HEK293 (cell line): ENCODE measurements around the gene EXOC3L2.

Experiments used
- CTCF ChIA-PET: fragments of 350-600 bp; formaldehyde crosslinking; extraction: SDS; loops from one replicate; lab custom pipeline; 2021; ENCODE audit warnings: antibody characterized with exemption; lab: Yijun Ruan, JAX
- POLR2A ChIA-PET: fragments of 300-600 bp; formaldehyde crosslinking; extraction: SDS; loops from one replicate; lab custom pipeline; 2020; ENCODE audit warnings: antibody characterized with exemption, inconsistent platforms; lab: Yijun Ruan, JAX
- H3K27ac ChIP-seq: fragments of 200-500 bp; sonication (Bioruptor generic); 2 replicates; pipeline ENCODE4 v1.5.1; 2014; ENCODE audit warnings: low read depth, low read length, control low read depth, inconsistent platforms; ENCODE audit errors: extremely low read depth
- H3K36me3 ChIP-seq, 2 experiments: fragments of 200-500 bp in 1 of 2; sonication (Bioruptor generic) in 1 of 2; 1 replicate in 1 of 2; 2 replicates in 1 of 2; pipeline ENCODE4 v1.5.1; 2014 to 2017; ENCODE audit warnings: inconsistent platforms in 2 of 2, low read length in 2 of 2; ENCODE audit not compliant: control insufficient read depth in 2 of 2, insufficient read depth in 1 of 2
- H3K4me1 ChIP-seq: fragments of 200-500 bp; sonication (Bioruptor generic); 2 replicates; pipeline ENCODE4 v1.5.1; 2014; ENCODE audit warnings: mild to moderate bottlenecking, low read length, inconsistent platforms; ENCODE audit not compliant: control insufficient read depth, insufficient read depth
- H3K4me3 ChIP-seq: 2 replicates; pipeline ENCODE4 v1.5.1; 2011; ENCODE audit warnings: low read depth, mild to moderate bottlenecking, control low read depth, low read length, moderate library complexity
- H3K9me3 ChIP-seq: fragments of 200-500 bp; sonication (Bioruptor generic); 2 replicates; pipeline ENCODE4 v1.5.1; 2014; ENCODE audit warnings: low read depth, low read length, inconsistent platforms; ENCODE audit not compliant: control insufficient read depth, insufficient read depth
- GLIS2 ChIP-seq: fragments of 450-650 bp; formaldehyde crosslinking; IDR thresholded peaks from 2 replicates; pipeline ENCODE4 v1.5.1; 2016; ENCODE audit warnings: missing biosample characterization, missing genetic modification characterization
- IKZF3 ChIP-seq: fragments of 450-650 bp; IDR thresholded peaks from 2 replicates; pipeline ENCODE4 v1.5.0; 2018; ENCODE audit warnings: missing biosample characterization, mild to moderate bottlenecking, missing genetic modification characterization, moderate library complexity
- OVOL3 ChIP-seq: fragments of 450-650 bp; formaldehyde crosslinking; IDR thresholded peaks from 2 replicates; pipeline ENCODE4 v1.5.1; 2016; ENCODE audit warnings: missing biosample characterization, missing genetic modification characterization
- REPIN1 ChIP-seq: fragments of 450-650 bp; formaldehyde crosslinking; IDR thresholded peaks from 2 replicates; pipeline ENCODE4 v1.5.1; 2017; ENCODE audit warnings: missing biosample characterization, missing genetic modification characterization, low read depth
- SP2 ChIP-seq: fragments of 450-650 bp; formaldehyde crosslinking; IDR thresholded peaks from 2 replicates; pipeline ENCODE4 v1.5.1; 2016; ENCODE audit warnings: missing biosample characterization, missing genetic modification characterization
- ZBTB20 ChIP-seq: fragments of 450-650 bp; formaldehyde crosslinking; IDR thresholded peaks from 2 replicates; pipeline ENCODE4 v1.5.1; 2016; ENCODE audit warnings: missing biosample characterization, missing genetic modification characterization
- ZEB2 ChIP-seq: fragments of 450-650 bp; formaldehyde crosslinking; IDR thresholded peaks from 2 replicates; pipeline ENCODE4 v1.5.1; 2016; ENCODE audit warnings: missing biosample characterization, missing genetic modification characterization
- ZFP69B ChIP-seq: fragments of 450-650 bp; formaldehyde crosslinking; IDR thresholded peaks from 2 replicates; pipeline ENCODE4 v1.5.1; 2016; ENCODE audit warnings: missing biosample characterization, missing genetic modification characterization
- ZNF140 ChIP-seq: fragments of 450-650 bp; formaldehyde crosslinking; IDR thresholded peaks from 2 replicates; pipeline ENCODE4 v1.5.1; 2016; ENCODE audit warnings: missing biosample characterization, missing genetic modification characterization
- ZNF16 ChIP-seq: fragments of 450-650 bp; formaldehyde crosslinking; IDR thresholded peaks from 2 replicates; pipeline ENCODE4 v1.5.1; 2016; ENCODE audit warnings: low read depth, missing biosample characterization, missing genetic modification characterization
- ZNF169 ChIP-seq: fragments of 450-650 bp; formaldehyde crosslinking; IDR thresholded peaks from 2 replicates; pipeline ENCODE4 v1.5.1; 2016; ENCODE audit warnings: missing biosample characterization, missing genetic modification characterization
- ZNF211 ChIP-seq: fragments of 450-650 bp; formaldehyde crosslinking; IDR thresholded peaks from 2 replicates; pipeline ENCODE4 v1.5.1; 2016; ENCODE audit warnings: low read depth, missing biosample characterization, missing genetic modification characterization
- ZNF248 ChIP-seq: fragments of 450-650 bp; formaldehyde crosslinking; IDR thresholded peaks from 2 replicates; pipeline ENCODE4 v1.5.1; 2017; ENCODE audit warnings: missing biosample characterization, missing genetic modification characterization
- ZNF561 ChIP-seq: fragments of 450-650 bp; IDR thresholded peaks from 2 replicates; pipeline ENCODE4 v1.5.1; 2018; ENCODE audit warnings: missing biosample characterization, missing genetic modification characterization, borderline replicate concordance
- ZNF624 ChIP-seq: fragments of 450-650 bp; formaldehyde crosslinking; IDR thresholded peaks from 2 replicates; pipeline ENCODE4 v1.5.1; 2017; ENCODE audit warnings: missing biosample characterization, missing genetic modification characterization
- ZNF654 ChIP-seq: fragments of 450-650 bp; formaldehyde crosslinking; IDR thresholded peaks from 2 replicates; pipeline ENCODE4 v1.5.1; 2016; ENCODE audit warnings: low read depth, missing biosample characterization, missing genetic modification characterization
- ZNF658 ChIP-seq: fragments of 450-650 bp; formaldehyde crosslinking; IDR thresholded peaks from 2 replicates; pipeline ENCODE4; 2016; ENCODE audit warnings: missing biosample characterization, missing genetic modification characterization
- ZNF660 ChIP-seq: fragments of 450-650 bp; IDR thresholded peaks from 2 replicates; pipeline ENCODE4 v1.5.1; 2018; ENCODE audit warnings: missing biosample characterization, mild to moderate bottlenecking, missing genetic modification characterization
- ZNF670 ChIP-seq: fragments of 450-650 bp; formaldehyde crosslinking; IDR thresholded peaks from 2 replicates; pipeline ENCODE4 v1.5.1; 2016; ENCODE audit warnings: missing biosample characterization, missing genetic modification characterization, low read depth
- ZNF768 ChIP-seq: fragments of 450-650 bp; formaldehyde crosslinking; IDR thresholded peaks from 2 replicates; pipeline ENCODE4 v1.5.1; 2018; ENCODE audit warnings: missing biosample characterization, mild to moderate bottlenecking, missing genetic modification characterization
- ZSCAN30 ChIP-seq: fragments of 450-650 bp; IDR thresholded peaks from 2 replicates; pipeline ENCODE4 v1.5.1; 2018; ENCODE audit warnings: missing biosample characterization, mild to moderate bottlenecking, missing genetic modification characterization, moderate library complexity
- TF ChIP-seq, protein P1 (sequence below): sonication (generic); formaldehyde crosslinking; IDR thresholded peaks from 2 replicates; pipeline ENCODE4 v1.8.1; 2022; ENCODE audit warnings: mild to moderate bottlenecking, moderate library complexity, missing genetic modification reagents
- TF ChIP-seq, protein P2 (sequence below): fragments of 450-650 bp; formaldehyde crosslinking; IDR thresholded peaks from 2 replicates; pipeline ENCODE4 v1.5.1; 2016; ENCODE audit warnings: missing biosample characterization, missing genetic modification characterization
- TF ChIP-seq, protein P3 (sequence below): fragments of 450-650 bp; formaldehyde crosslinking; IDR thresholded peaks from 2 replicates; pipeline ENCODE4 v1.5.1; 2016; ENCODE audit warnings: missing biosample characterization, missing genetic modification characterization, borderline replicate concordance

EXOC3L2 gene

DNA sequence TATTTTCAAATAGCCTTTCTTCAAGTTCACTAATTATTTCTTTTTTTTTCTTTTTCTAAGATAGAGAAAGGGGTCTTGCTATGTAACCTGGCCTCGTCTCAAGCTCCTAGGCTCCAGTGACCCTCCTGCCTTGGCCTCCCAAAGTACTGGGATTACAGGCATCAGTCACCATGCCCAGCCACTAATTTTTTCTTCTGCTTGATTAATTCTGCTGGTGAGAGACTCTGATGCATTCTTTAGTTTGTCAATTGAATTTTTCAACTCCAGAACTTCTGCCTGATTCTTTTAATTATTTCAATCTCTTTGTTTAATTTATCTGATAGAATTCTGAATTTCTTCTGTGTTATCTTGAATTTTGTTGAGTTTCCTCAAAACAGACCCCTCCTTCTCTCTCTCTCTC, 55.2 kb downstream of the EXOC3L2 start:
- CTCF ChIA-PET, result interaction anchor here (1.1 kb wide), 1 partner anchor 9 kb away, joined by 4 read pairs; no protein-coding TSS in a partner anchor
- TF ChIP-seq, protein P1, sequence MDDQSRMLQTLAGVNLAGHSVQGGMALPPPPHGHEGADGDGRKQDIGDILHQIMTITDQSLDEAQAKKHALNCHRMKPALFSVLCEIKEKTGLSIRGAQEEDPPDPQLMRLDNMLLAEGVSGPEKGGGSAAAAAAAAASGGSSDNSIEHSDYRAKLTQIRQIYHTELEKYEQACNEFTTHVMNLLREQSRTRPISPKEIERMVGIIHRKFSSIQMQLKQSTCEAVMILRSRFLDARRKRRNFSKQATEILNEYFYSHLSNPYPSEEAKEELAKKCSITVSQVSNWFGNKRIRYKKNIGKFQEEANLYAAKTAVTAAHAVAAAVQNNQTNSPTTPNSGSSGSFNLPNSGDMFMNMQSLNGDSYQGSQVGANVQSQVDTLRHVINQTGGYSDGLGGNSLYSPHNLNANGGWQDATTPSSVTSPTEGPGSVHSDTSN, result no peak
- TF ChIP-seq ZNF768 (tag by site-specific recombination) (no peak), OVOL3 (tag by site-specific recombination) (no peak), IKZF3 (tag by site-specific recombination) (no peak), ZNF140 (tag by site-specific recombination) (no peak), ZNF561 (tag by site-specific recombination) (no peak), ZNF660 (tag by site-specific recombination) (no peak), ZNF654 (no peak), ZNF624 (tag by site-specific recombination) (no peak), REPIN1 (no peak), ZNF670 (tag by site-specific recombination) (no peak), ZNF248 (no peak), ZNF211 (tag by site-specific recombination) (no peak), ZNF169 (no peak), ZBTB20 (tag by site-specific recombination) (no peak)
- TF ChIP-seq, all 188 proteins: peak for 0
- no peak overlapping the region for H3K4me3 ChIP-seq
- POLR2A ChIA-PET, result no interaction called here
- H3K9me3 ChIP-seq, result no peaks in the 10 kb centered on the region
- H3K27ac ChIP-seq, result no peak overlapping the region
- H3K36me3 ChIP-seq, result no peaks in the 10 kb centered on the region
- H3K4me1 ChIP-seq, result no peaks in the 10 kb centered on the region

DNA sequence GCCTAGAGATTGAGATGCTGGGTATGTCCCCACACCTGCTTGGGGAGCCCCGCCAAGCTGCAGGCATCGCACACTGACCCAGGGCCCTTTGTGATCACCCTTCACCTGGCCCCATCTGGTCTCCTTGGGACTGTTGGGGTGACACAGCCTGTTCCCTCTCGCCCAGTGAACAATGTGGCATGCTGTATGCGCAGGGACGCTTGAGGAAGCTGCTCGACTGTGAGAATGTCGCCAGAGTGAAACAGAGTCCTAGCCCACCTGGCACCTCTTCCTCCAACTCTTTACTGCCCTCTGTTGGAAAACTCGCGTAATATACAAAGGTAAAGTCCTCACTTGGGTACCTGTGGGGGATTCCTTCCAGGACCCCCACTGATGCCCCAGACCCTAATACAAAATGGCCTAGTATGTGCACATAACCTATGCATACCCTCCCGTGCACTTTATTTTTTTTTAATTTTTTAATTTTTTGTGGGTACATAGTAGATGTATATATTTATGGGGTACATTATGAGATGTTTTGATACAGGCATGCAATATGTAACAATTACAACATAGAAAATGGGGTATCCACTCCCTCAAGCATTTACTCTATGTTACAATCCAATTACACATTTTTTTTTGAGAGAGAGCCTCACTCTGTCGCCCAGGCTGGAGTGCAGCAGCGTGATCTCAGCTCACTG, 57.6 kb downstream of the EXOC3L2 start:
- no peaks in the 10 kb centered on the region for H3K36me3 ChIP-seq
- ChIA-PET POLR2A (interaction anchor here (0.6 kb wide), 1 partner anchor 64 kb away, joined by 3 read pairs; no protein-coding TSS in a partner anchor), CTCF (interaction anchor here (0.6 to 3.1 kb wide), 17 partner anchors 9 to 617 kb away, joined by 3 to 16 read pairs (median 3); partner anchors contain the start of genes BLOC1S3 and TRAPPC6A)
- H3K4me3 ChIP-seq, result no peak overlapping the region
- H3K9me3 ChIP-seq, result no peaks in the 10 kb centered on the region
- H3K27ac ChIP-seq, result no peak overlapping the region
- no peaks in the 10 kb centered on the region for H3K4me1 ChIP-seq
- TF ChIP-seq, protein P2, sequence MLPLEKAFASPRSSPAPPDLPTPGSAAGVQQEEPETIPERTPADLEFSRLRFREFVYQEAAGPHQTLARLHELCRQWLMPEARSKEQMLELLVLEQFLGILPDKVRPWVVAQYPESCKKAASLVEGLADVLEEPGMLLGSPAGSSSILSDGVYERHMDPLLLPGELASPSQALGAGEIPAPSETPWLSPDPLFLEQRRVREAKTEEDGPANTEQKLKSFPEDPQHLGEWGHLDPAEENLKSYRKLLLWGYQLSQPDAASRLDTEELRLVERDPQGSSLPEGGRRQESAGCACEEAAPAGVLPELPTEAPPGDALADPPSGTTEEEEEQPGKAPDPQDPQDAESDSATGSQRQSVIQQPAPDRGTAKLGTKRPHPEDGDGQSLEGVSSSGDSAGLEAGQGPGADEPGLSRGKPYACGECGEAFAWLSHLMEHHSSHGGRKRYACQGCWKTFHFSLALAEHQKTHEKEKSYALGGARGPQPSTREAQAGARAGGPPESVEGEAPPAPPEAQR (tag by site-specific recombination), result no peak
- TF ChIP-seq ZNF654 (peak; percentile 41), SP2 (no peak), ZNF658 (tag by site-specific recombination) (no peak), ZEB2 (peak; percentile 30; the same call in 1 of the 2 replicates), ZFP69B (tag by site-specific recombination) (no peak), ZNF660 (tag by site-specific recombination) (0 out of 2 replicates have a peak, but pooled peaks have one; percentile 13), ZSCAN30 (tag by site-specific recombination) (no peak), ZNF16 (no peak), GLIS2 (tag by site-specific recombination) (peak; percentile 44)
- TF ChIP-seq, protein P3, sequence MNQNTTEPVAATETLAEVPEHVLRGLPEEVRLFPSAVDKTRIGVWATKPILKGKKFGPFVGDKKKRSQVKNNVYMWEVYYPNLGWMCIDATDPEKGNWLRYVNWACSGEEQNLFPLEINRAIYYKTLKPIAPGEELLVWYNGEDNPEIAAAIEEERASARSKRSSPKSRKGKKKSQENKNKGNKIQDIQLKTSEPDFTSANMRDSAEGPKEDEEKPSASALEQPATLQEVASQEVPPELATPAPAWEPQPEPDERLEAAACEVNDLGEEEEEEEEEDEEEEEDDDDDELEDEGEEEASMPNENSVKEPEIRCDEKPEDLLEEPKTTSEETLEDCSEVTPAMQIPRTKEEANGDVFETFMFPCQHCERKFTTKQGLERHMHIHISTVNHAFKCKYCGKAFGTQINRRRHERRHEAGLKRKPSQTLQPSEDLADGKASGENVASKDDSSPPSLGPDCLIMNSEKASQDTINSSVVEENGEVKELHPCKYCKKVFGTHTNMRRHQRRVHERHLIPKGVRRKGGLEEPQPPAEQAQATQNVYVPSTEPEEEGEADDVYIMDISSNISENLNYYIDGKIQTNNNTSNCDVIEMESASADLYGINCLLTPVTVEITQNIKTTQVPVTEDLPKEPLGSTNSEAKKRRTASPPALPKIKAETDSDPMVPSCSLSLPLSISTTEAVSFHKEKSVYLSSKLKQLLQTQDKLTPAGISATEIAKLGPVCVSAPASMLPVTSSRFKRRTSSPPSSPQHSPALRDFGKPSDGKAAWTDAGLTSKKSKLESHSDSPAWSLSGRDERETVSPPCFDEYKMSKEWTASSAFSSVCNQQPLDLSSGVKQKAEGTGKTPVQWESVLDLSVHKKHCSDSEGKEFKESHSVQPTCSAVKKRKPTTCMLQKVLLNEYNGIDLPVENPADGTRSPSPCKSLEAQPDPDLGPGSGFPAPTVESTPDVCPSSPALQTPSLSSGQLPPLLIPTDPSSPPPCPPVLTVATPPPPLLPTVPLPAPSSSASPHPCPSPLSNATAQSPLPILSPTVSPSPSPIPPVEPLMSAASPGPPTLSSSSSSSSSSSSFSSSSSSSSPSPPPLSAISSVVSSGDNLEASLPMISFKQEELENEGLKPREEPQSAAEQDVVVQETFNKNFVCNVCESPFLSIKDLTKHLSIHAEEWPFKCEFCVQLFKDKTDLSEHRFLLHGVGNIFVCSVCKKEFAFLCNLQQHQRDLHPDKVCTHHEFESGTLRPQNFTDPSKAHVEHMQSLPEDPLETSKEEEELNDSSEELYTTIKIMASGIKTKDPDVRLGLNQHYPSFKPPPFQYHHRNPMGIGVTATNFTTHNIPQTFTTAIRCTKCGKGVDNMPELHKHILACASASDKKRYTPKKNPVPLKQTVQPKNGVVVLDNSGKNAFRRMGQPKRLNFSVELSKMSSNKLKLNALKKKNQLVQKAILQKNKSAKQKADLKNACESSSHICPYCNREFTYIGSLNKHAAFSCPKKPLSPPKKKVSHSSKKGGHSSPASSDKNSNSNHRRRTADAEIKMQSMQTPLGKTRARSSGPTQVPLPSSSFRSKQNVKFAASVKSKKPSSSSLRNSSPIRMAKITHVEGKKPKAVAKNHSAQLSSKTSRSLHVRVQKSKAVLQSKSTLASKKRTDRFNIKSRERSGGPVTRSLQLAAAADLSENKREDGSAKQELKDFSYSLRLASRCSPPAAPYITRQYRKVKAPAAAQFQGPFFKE (tag by site-specific recombination), result no peak
